Tibial nerve (tissue), 4 donors: ENCODE data around the gene PIM2.

ENCODE experiments used
- CTCF ChIP-seq, 5 experiments: fragments of 200-600 bp in 3 of 5; fragments of 450-650 bp in 2 of 5; sonication (generic) in 3 of 5; IDR thresholded peaks; one replicate each; pipeline ENCODE4 v1.5.1; 2016 to 2019; ENCODE audit warnings: antibody characterized with exemption in 5 of 5, mild to moderate bottlenecking in 3 of 5, moderate library complexity in 2 of 5
- EP300 ChIP-seq, 2 donors: sonication (generic); formaldehyde crosslinking; IDR thresholded peaks; one replicate each; pipeline ENCODE4 v1.6.1; 2017; ENCODE audit warnings: antibody characterized with exemption in 2 of 2, mild to moderate bottlenecking in 1 of 2
- POLR2A ChIP-seq, 2 donors: fragments of 450-650 bp; IDR thresholded peaks; one replicate each; pipeline ENCODE4 v1.6.1; 2017; ENCODE audit warnings: antibody characterized with exemption in 2 of 2, mild to moderate bottlenecking in 2 of 2, moderate library complexity in 2 of 2

GRCh38 chrX:48960291-48960690, 41.5 kb upstream of the PIM2 start:
- no peak for TF ChIP-seq POLR2A (IDR thresholded peaks at IDR 0.05)
- TF ChIP-seq CTCF (IDR thresholded peaks at IDR 0.05) = no peak
- peak in 1 of 2 donors; percentile 68 for TF ChIP-seq EP300 (IDR thresholded peaks at IDR 0.05)
